Stimulated activated CD8-positive, alpha-beta memory T cell treated with anti-CD3 and anti-CD28 coated beads, Interleukin-4, amount 100 ng/mL, for 1 hour (primary cell): ENCODE results near the gene HIVEP2.

ENCODE experiments used
- DNase-seq, 2 donors: peaks; one replicate each; pipeline ENCODE4 v3.0.0-alpha.2; 2020; ENCODE audit warnings: low read depth in 2 of 2, low spot score in 1 of 2

HIVEP2 gene

GRCh38 chr6:142790257-142790656, 154.7 kb downstream of the HIVEP2 start:
- no peak for DNase-seq

- no peak for DNase-seq
Observed at GRCh38 chr6:142787422-142787821, 157.6 kb downstream of the HIVEP2 start.

GRCh38 chr6:142786476-142786875, 158.5 kb downstream of the HIVEP2 start:
- no peak for DNase-seq

DNA sequence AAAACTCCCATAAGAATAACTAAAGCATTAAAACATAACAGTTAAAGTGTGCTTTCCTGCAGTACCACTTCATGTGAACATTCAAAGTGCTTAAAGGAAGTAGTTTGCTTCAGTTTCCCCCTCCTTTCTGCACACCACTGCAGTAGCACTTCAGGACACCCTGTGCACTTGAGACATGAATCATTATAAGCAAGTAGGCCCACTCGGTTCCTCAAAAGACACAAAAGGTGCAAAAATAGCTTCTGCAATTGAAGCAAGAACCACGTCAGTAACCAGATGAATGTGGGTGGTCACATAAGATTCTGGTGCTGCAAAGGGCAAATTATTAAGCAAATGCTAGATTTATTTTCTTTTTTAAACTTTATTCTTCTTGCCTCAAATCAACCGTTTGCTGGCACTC, 160.6 kb downstream of the HIVEP2 start:
- no peak for DNase-seq

DNA sequence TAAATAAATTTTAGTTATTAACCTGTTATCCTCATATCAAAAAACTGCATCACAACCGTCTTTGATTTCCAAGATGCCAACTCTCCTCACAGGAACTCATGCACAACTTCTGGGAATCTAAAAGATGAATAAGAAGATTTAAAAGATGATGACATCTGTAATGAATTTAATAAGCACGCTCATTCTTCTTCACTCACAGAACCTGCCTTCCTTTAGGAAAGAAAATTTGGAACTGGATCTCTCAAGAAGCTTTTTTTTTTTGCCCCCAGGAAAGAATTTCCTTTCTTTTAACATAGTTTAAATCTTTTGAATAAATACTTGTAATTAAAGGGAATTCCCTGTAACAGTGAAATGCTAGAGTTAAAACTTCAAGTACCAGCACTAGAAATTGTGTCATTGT, 161.5 kb downstream of the HIVEP2 start:
- DNase-seq: no peak

GRCh38 chr6:142781129-142781528, 163.8 kb downstream of the HIVEP2 start:
- DNase-seq: no peak

DNA sequence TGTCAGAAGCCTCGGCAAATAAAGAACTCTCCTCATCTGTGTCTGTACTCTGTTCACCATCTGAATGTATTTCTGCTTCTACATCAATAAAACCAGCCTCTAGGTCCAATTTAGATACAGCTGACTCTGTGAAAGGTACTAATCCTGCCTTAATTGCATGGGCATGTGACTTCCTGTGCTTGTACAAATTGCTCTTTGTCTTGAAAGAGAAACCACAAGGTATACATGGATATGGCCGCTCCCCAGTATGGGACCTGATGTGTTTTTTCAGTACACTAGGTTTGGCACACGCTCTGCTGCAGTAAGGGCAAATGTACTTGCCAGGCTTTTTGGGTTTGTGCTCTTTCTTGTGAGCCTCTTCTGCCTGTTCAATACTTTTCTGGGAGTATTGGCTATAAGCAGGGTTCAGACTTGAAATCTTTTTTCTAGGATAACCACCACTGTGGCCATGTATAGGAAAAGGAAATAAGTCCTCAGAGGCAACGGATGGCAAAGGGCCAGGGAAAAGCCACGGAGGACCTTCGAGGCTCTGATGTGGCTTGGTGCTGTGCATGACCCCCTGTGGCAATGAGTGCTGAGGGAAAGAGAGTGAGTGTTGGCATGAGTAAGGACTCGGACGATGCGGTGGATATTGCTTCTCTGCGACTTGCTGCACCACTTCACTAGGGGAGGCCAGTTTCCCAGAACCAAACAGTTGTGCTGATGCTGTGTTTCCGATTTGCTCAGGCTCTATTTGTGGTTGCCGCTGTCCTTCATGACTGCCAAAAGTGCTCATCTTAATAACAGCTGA, 170.9 kb downstream of the HIVEP2 start:
- DNase-seq: no peak

DNA sequence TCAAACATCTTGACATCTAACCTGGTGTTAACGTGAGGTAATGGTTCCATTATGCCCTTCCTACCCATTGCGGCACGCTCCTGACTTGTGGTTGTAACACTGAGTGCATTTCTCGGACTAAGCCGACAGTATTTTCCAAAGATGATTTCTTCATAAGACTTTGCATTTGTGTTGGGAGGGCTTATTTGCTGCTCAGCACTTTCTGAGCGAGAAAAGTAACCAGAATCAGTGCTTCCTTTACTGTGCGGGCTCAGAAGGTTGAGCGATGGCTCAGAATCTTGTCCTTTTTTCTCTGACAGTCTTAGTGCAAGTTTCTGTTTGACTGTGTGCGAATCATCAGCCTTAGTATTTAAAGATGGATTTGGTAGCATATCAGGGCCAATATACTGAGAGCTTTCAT, 171.7 kb downstream of the HIVEP2 start:
- DNase-seq: no peak

- no peak for DNase-seq
Observed at GRCh38 chr6:142771162-142771561, 173.8 kb downstream of the HIVEP2 start.

- no peak for DNase-seq
Observed at GRCh38 chr6:142765306-142765705, 179.7 kb downstream of the HIVEP2 start.

DNA sequence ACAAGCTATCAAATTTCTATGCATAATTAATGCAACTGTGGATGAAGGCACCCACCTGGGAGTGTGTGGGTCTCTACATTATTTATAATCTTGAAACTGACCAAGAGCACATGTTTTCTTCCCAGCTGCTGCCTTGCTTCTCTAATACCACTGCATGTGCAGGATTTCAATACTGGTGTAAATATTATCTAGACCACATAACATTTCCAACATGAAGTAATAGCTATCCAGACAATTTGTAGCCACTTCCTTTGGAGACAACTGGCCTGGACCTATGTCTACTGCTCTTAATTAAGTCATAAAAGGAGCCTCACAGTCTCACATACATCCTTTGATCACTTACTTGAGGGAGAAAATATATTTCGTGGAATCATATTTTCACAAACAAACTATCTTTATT, 180.7 kb downstream of the HIVEP2 start:
- DNase-seq: no peak

- no peak for DNase-seq
Observed at GRCh38 chr6:142763205-142763604, 181.8 kb downstream of the HIVEP2 start.

DNA sequence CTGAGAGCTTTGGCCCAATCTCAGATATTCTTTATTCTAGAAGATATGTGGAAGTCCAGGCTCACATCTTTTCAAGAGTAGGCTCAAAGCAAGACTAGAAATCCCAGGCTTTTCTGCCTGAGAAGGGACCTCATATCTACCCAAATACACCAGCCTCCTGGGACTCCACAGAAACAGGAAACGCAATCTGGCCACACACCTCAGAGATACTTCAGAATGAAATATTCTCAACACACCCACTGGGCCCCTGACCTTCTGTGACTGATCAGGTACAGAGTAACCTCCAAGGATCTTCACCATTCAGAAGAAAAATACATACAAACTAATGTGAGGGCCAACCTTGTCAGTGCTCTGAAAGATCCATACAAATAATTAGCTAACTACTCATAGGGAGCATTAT, 183.2 kb downstream of the HIVEP2 start:
- no peak for DNase-seq

DNA sequence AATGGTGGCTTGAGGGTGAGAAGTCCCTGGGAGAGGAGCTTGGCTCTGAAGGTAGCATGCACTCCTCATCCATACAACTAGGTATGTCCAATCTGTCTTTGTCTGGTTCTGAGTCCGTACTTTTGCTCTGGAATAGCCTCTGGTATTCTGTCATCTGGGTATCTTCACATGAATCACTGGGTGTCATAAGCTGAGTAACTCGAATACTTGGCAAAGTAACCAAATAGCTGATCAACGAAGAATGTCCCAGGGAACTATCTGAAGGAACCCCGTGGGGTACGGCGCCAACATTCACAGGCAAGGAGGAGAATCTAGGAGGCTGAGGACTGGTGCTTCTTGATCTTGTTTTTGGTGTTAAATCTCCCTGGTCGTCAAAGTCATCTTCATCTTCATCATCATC, 184.8 kb downstream of the HIVEP2 start:
- no peak for DNase-seq

GRCh38 chr6:142758629-142759025, 186.3 kb downstream of the HIVEP2 start:
- DNase-seq: no peak

- DNase-seq: no peak
Observed at GRCh38 chr6:142757852-142758628, 186.9 kb downstream of the HIVEP2 start.

GRCh38 chr6:142756215-142756630, 188.8 kb downstream of the HIVEP2 start:
- DNase-seq: no peak

- no peak for DNase-seq
Observed at GRCh38 chr6:142753196-142753595, 191.8 kb downstream of the HIVEP2 start.

DNA sequence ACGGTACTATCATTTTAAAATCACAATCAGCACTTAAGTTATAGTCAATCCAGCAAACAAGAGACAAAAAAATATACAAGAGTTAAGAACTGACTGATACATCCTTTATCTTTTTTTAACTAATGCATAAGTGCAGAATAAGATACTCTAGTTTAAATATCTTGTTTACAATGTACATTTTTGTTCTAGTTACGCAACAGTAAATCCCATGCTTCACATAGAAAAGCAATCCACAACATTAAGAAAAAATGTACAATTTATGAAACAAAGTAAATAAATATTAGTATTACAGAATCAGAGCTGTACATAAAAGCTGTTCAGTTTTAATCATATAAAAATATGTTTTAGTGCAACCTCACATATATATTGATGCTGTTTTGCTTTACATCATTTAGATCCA, 192.6 kb downstream of the HIVEP2 start:
- DNase-seq: no peak

- DNase-seq: no peak
Observed at GRCh38 chr6:142751452-142751851, 193.5 kb downstream of the HIVEP2 start.

GRCh38 chr6:142750998-142751397, 194.0 kb downstream of the HIVEP2 start:
- no peak for DNase-seq

DNA sequence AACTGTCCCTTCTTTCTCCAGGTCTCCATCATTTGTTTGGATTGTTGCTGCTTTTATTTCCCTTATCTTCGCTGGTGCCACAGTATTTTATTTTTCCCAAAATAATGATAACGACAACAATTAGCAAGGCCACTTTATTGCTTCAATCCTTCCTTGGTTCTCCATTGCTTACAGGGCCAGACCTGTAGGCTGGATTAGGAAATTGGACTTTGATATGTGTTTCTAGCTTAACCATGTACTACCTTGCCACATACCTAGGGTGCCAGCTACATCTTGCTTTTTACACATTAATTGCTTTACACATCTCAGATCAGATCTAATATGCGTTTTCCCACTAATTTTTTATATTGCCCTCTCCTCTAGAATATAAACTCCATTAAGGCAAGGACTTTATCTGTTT, 195.4 kb downstream of the HIVEP2 start:
- DNase-seq: no peak

DNA sequence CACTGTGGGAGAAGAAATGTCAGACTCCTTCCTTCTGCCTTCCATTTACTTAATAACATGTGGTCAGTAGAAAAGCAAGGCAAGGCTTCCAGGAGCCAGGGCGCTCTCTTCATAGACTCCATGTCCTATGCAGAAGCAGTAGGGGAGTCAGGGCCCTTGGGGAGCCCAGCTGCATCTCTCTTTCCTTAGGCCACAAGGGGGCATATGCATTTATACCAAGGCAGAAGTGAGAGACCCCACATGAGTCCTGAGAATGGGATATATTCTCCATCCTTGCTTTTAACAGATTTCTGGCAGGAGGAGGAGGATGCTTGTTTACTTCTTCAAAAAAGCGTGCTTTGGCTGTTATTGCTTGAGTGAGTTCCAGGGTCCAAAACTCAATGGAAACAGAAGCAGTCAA, 198.5 kb downstream of the HIVEP2 start:
- peak; percentile 4 to 10 for DNase-seq
